Stimulated activated CD8-positive, alpha-beta memory T cell treated with anti-CD3 and anti-CD28 coated beads, Interleukin-15, amount 100 ng/mL, for 4 hours (primary cell): Measurements from ENCODE around the gene CLEC2L.

ENCODE experiments used
- DNase-seq, 2 donors: peaks; one replicate each; pipeline ENCODE4 v3.0.0-alpha.2; 2020; ENCODE audit warnings: low read depth in 2 of 2

CLEC2L gene

GRCh38 chr7:139523199-139523941 is at the start of gene CLEC2L:
Gene CLEC2L, plus strand, starts transcription at chr7:139523685. Its CDS starts 243 bp downstream, at chr7:139523928.
- DNase-seq: no peak

GRCh38 chr7:139476139-139476538 is 47.3 kb upstream of the CLEC2L start:
- DNase-seq: no peak

- DNase-seq: no peak
Measured at GRCh38 chr7:139476891-139477290, 46.6 kb upstream of the CLEC2L start.

GRCh38 chr7:139479620-139480019 is 43.9 kb upstream of the CLEC2L start:
- no peak for DNase-seq

GRCh38 chr7:139481364-139481763 is 42.1 kb upstream of the CLEC2L start:
- no peak for DNase-seq

GRCh38 chr7:139482122-139482521 is 41.4 kb upstream of the CLEC2L start:
- DNase-seq: no peak

GRCh38 chr7:139482662-139483466 is 40.6 kb upstream of the CLEC2L start:
- no peak for DNase-seq

- DNase-seq: no peak
Measured at GRCh38 chr7:139487366-139488080, 36.0 kb upstream of the CLEC2L start.

- DNase-seq: no peak
Measured at GRCh38 chr7:139488810-139489209, 34.7 kb upstream of the CLEC2L start.

- DNase-seq: no peak
Measured at GRCh38 chr7:139490130-139490529, 33.4 kb upstream of the CLEC2L start.

- DNase-seq: no peak
Measured at GRCh38 chr7:139492293-139492692, 31.2 kb upstream of the CLEC2L start.

GRCh38 chr7:139494835-139495579 is 28.5 kb upstream of the CLEC2L start:
- DNase-seq: no peak

- no peak for DNase-seq
Measured at GRCh38 chr7:139495580-139496125, 27.8 kb upstream of the CLEC2L start.

GRCh38 chr7:139496528-139496927 is 27.0 kb upstream of the CLEC2L start:
- DNase-seq: no peak

- no peak for DNase-seq
Measured at GRCh38 chr7:139500770-139501138, 22.7 kb upstream of the CLEC2L start.

GRCh38 chr7:139502226-139502625 is 21.3 kb upstream of the CLEC2L start:
- no peak for DNase-seq

- no peak for DNase-seq
Measured at GRCh38 chr7:139505563-139505962, 17.9 kb upstream of the CLEC2L start.

- DNase-seq: no peak
Measured at GRCh38 chr7:139509535-139509934, 13.9 kb upstream of the CLEC2L start.

- no peak for DNase-seq
Measured at GRCh38 chr7:139511315-139511714, 12.2 kb upstream of the CLEC2L start.

- DNase-seq: no peak
Measured at GRCh38 chr7:139515266-139515665, 8.2 kb upstream of the CLEC2L start.

GRCh38 chr7:139521439-139521838 is 2.0 kb upstream of the CLEC2L start:
- DNase-seq: no peak

GRCh38 chr7:139522830-139523198 is 671 bp upstream of the CLEC2L start:
- DNase-seq: no peak
